Activated CD4-positive, alpha-beta memory T cell treated with anti-CD3 and anti-CD28 coated beads, Interleukin-2, amount 10 ng/mL, durations not matched to agents 7 days and 5 days (primary cell): ENCODE results near the gene PPFIA3. TPM values are rescaled to one million over a fixed set of nuclear protein-coding genes. Genes with fewer than 3 reads are reported as not detected.
"Not testable (repeated sequence)": the region's sequence is repeated elsewhere in the genome, so short reads cannot be mapped to it uniquely, and the experiment has no call there.

ENCODE experiments used
- CTCF ChIA-PET: fragments of 350-600 bp; sonication (Branson Sonifier 250); formaldehyde crosslinking; loops from one replicate; lab custom pipeline; 2021; ENCODE audit warnings: antibody characterized with exemption, inconsistent platforms; lab: Charles Lee
- POLR2A ChIA-PET: fragments of 350-600 bp; sonication (Branson Sonifier 250); formaldehyde crosslinking; loops from one replicate; lab custom pipeline; 2021; ENCODE audit warnings: antibody characterized with exemption; lab: Charles Lee
- DNase-seq: peaks from one replicate; pipeline ENCODE4 v3.0.0-alpha.2; 2020
- H3K27ac Mint-ChIP-seq: one replicate; pipeline ENCODE4 v1.8.0; 2021; ENCODE audit warnings: mild to moderate bottlenecking, mixed read lengths
- H3K27me3 Mint-ChIP-seq: one replicate; pipeline ENCODE4 v1.8.0; 2021; ENCODE audit warnings: mixed read lengths
- H3K36me3 Mint-ChIP-seq: one replicate; pipeline ENCODE4 v1.8.0; 2021; ENCODE audit warnings: low read depth, mixed read lengths
- H3K4me1 Mint-ChIP-seq: one replicate; pipeline ENCODE4 v1.8.0; 2021; ENCODE audit warnings: mixed read lengths
- H3K4me3 Mint-ChIP-seq: one replicate; pipeline ENCODE4 v1.8.0; 2021; ENCODE audit warnings: mild to moderate bottlenecking, mixed read lengths
- H3K9me3 Mint-ChIP-seq: one replicate; pipeline ENCODE4 v1.8.0; 2021; ENCODE audit warnings: mixed read lengths
- total RNA-seq, 2 experiments: library from RNA; stranded (reverse); gene quantifications; one replicate each; pipeline ENCODE4 v1.2.3, GENCODE V29; 2021

PPFIA3 gene
- total RNA-seq, 2 experiments from 2014 or later: 2.6 TPM

- POLR2A ChIA-PET: no interaction called here
- Mint-ChIP-seq H3K9me3 (no peaks in the 10 kb centered on the region), H3K27ac (no peak within 1 kb of the TSS), H3K36me3 (no peaks in the 10 kb centered on the region), H3K4me1 (peaks cover 10% of the 10 kb centered on the region), H3K4me3 (peak within 1 kb of the TSS; percentile 13), H3K27me3 (peaks cover 52% of the 10 kb centered on the region)
- CTCF ChIA-PET: no interaction called here
- peak; percentile 60 for DNase-seq
Measured at GRCh38 chr19:49157445-49158224, 38.3 kb downstream of the PPFIA3 start, which contains the start of gene TRPM4. TSS of gene TRPM4 (plus strand) at chr19:49157792. CDS start at chr19:49157867, 75 bp downstream.

DNA sequence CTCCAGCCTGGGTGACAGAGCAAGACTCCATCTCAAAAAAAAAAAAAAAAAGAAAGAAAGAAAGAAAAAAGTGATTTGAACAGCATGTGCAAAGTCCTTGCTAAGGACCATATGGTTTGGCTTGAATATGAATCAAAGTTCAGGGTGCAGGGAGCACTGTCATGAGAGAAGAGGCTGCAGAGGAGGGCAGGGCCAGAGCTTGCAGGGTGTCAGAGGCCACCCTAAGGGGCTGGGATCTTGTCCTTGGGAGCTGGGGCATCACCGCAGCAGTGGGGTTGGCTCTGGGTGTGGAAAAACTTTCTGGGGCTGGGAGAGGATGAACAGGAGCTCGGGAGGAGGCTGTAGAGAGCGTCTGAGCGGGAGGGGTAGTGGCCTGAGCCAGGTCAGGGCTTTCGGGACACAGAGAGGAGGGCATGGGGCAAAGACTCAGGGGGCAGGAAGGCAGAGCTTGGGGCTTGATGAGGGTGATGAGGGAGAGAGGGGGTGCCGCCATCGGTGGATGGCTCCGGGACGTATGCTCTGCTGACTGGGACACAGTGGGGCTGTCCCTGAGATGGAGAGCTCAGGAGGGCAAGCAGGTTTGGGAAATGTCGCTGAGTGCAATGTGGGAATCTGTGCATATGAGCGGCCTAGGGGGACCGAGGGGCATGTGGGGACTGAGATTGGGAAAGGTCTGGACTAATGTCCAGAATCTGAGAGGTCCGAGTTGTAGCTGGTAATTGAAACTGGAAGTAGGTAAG, 41.3 kb downstream of the PPFIA3 start:
- no peak for DNase-seq
- H3K4me3 Mint-ChIP-seq: no peak overlapping the region
- peaks cover 8% of the 10 kb centered on the region for H3K4me1 Mint-ChIP-seq
- no peaks in the 10 kb centered on the region for H3K36me3 Mint-ChIP-seq
- POLR2A ChIA-PET: no interaction called here
- no peaks in the 10 kb centered on the region for H3K9me3 Mint-ChIP-seq
- peaks cover 31% of the 10 kb centered on the region for H3K27me3 Mint-ChIP-seq
- no peak overlapping the region for H3K27ac Mint-ChIP-seq
- CTCF ChIA-PET: interaction anchor here (0.5 to 1.0 kb wide), 3 partner anchors 38 to 350 kb away, joined by 3 to 6 read pairs (median 4); partner anchors contain the start of gene BCAT2

DNA sequence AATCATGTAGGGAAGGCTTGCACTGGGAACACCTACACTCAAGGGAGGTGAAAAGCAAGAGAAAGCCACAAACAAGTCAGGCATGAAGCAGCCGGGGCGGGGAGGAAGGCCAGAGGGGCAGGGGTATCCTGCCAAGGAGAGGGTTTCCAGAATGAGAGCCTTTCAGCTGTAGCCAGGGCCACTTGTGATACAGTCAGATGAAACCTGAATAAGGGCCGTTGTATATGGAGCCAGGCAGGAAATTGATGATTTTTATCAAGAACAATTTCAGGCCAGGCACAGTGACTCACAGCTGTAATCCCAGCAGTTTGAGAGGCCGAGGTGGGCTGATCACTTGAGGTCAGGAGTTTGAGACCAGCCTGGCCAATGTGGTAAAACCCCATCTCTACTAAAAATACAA, 42.6 kb downstream of the PPFIA3 start:
- DNase-seq: no peak
- peaks cover 29% of the 10 kb centered on the region for H3K27me3 Mint-ChIP-seq

DNA sequence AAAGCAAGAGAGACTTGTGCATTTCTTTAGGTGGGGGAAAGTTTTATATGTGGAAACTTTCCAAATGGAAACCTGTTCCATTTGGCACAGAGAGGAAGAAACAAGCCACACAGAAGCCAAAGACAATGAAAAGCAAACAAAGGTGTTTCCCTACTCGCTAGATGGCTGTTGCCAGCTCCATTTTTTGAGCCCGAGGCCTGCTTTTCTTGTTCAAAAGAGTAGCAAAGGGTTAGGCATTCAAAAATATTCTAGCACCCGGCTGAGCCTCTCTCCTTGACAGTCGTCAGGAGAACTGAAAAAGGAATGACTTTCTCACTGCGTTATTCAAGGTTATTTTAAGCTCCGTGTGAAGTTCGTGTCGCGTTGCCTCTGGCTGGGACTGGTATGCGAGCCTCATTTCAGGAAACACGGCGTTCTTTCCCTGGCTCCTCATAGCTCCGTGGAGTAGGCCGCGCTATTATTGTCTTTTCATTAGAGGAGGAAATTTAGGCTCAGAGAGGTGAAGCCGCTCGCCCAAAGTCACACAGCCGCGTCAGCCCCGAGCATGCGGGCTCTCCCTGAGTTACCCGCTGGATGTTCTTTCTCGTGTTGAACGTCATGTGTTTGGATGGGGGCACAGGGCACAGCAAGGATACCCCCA, 45.9 kb downstream of the PPFIA3 start:
- Mint-ChIP-seq H3K4me3 (no peak overlapping the region), H3K9me3 (no peaks in the 10 kb centered on the region), H3K36me3 (no peaks in the 10 kb centered on the region), H3K27ac (no peak overlapping the region), H3K27me3 (peaks cover 10% of the 10 kb centered on the region), H3K4me1 (no peaks in the 10 kb centered on the region)
- DNase-seq: no peak
- ChIA-PET POLR2A (no interaction called here), CTCF (interaction anchor here (0.9 kb wide), 1 partner anchor 33 kb away, joined by 5 read pairs; no protein-coding TSS in a partner anchor)

More for the DNA sequence above, 42.6 kb downstream of the PPFIA3 start:
- POLR2A ChIA-PET: no interaction called here
- H3K4me1 Mint-ChIP-seq: peaks cover 8% of the 10 kb centered on the region
- CTCF ChIA-PET: no interaction called here
- no peak overlapping the region for H3K4me3 Mint-ChIP-seq
- H3K9me3 Mint-ChIP-seq: no peaks in the 10 kb centered on the region
- H3K27ac Mint-ChIP-seq: no peak overlapping the region
- no peaks in the 10 kb centered on the region for H3K36me3 Mint-ChIP-seq

DNA sequence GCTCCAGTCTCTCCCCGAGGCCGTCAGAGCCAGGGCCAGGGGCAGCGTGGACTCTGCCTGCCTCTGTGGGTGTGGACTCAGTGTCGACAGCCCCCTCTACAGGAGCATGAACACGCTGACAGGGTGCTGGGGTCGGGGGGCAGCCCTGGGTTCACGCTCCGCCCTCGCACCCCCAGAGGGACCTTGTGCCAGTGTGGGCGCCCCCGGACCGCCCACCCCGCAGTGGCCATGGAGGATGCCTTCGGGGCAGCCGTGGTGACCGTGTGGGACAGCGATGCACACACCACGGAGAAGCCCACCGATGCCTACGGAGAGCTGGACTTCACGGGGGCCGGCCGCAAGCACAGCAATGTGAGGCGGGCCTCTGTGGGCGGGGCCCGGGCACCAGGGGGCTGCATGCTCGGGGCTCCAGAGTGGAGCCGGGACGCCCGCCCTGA, 46.5 kb downstream of the PPFIA3 start:
- Mint-ChIP-seq H3K36me3 (no peaks in the 10 kb centered on the region), H3K4me1 (no peaks in the 10 kb centered on the region), H3K9me3 (no peaks in the 10 kb centered on the region), H3K27me3 (peaks cover 5% of the 10 kb centered on the region), H3K27ac (no peak overlapping the region), H3K4me3 (no peak overlapping the region)
- CTCF ChIA-PET: no interaction called here
- POLR2A ChIA-PET: no interaction called here
- DNase-seq: no peak

DNA sequence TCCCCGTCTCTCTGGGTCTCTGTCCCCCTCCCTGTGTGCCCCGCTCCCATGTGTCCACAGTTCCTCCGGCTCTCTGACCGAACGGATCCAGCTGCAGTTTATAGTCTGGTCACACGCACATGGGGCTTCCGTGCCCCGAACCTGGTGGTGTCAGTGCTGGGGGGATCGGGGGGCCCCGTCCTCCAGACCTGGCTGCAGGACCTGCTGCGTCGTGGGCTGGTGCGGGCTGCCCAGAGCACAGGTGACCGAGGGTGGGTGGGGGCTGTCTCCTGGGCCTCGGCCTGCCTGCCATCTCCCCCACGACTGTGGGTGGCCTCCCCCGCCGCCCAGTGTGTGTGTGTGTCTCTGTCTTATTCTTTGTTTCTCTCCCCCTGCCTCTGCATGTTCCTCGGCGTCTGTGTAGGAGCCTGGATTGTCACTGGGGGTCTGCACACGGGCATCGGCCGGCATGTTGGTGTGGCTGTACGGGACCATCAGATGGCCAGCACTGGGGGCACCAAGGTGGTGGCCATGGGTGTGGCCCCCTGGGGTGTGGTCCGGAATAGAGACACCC, 48.6 kb downstream of the PPFIA3 start:
- CTCF ChIA-PET: no interaction called here
- Mint-ChIP-seq H3K9me3 (no peaks in the 10 kb centered on the region), H3K27ac (no peak overlapping the region), H3K36me3 (no peaks in the 10 kb centered on the region), H3K4me1 (no peaks in the 10 kb centered on the region), H3K4me3 (no peak overlapping the region), H3K27me3 (peaks cover 3% of the 10 kb centered on the region)
- no peak for DNase-seq
- POLR2A ChIA-PET: no interaction called here

DNA sequence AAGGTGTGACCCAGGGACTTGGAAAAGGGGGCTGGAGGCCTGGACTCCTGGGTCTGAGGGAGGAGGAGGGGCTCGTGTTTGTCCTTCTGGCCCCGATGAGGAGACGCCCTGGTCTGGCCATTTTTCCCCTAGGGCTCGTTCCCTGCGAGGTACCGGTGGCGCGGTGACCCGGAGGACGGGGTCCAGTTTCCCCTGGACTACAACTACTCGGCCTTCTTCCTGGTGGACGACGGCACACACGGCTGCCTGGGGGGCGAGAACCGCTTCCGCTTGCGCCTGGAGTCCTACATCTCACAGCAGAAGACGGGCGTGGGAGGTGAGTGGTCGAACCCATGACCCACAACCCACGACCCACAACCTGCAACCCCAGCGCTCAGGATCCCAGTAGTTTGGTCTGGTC, 49.1 kb downstream of the PPFIA3 start:
- Mint-ChIP-seq H3K27me3 (peaks cover 3% of the 10 kb centered on the region), H3K9me3 (no peaks in the 10 kb centered on the region), H3K27ac (no peak overlapping the region), H3K4me3 (no peak overlapping the region), H3K36me3 (no peaks in the 10 kb centered on the region), H3K4me1 (no peaks in the 10 kb centered on the region)
- CTCF ChIA-PET: interaction anchor here (1.6 kb wide), 1 partner anchor 31 kb away, joined by 4 read pairs; no protein-coding TSS in a partner anchor
- no peak for DNase-seq
- POLR2A ChIA-PET: no interaction called here

- CTCF ChIA-PET: interaction anchor here (0.8 kb wide), 1 partner anchor 60 kb away, joined by 3 read pairs; no protein-coding TSS in a partner anchor
- Mint-ChIP-seq H3K4me3 (no peak overlapping the region), H3K27ac (no peak overlapping the region), H3K27me3 (no peaks in the 10 kb centered on the region), H3K4me1 (peaks cover 4% of the 10 kb centered on the region), H3K9me3 (no peaks in the 10 kb centered on the region), H3K36me3 (no peaks in the 10 kb centered on the region)
- DNase-seq: no peak
- POLR2A ChIA-PET: no interaction called here
Measured at GRCh38 chr19:49173198-49173597, 53.9 kb downstream of the PPFIA3 start.

DNA sequence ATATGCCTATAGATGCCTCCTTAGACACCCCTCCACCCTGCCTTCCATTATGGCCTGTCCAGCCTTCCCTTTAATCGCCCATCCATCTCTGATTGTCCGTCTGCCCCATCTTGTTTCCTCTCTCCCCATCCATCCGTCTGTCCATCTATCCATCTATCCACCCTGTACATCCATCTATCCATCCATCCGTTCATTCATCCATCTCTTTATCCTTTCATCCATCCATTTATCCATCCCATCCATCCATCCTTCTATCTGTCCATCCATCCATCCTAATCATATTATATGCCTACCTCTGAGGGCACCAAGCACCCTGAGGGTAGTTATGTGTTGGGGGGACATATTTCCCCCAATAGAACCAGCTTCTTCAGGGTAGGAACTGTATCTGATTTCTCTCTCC, 61.3 kb downstream of the PPFIA3 start:
- no peak for DNase-seq
- no peaks in the 10 kb centered on the region for H3K27me3 Mint-ChIP-seq
- POLR2A ChIA-PET: no interaction called here
- no peak overlapping the region for H3K27ac Mint-ChIP-seq
- H3K4me1 Mint-ChIP-seq: peaks cover 4% of the 10 kb centered on the region
- peaks cover 4% of the 10 kb centered on the region for H3K36me3 Mint-ChIP-seq
- CTCF ChIA-PET: no interaction called here
- H3K9me3 Mint-ChIP-seq: peaks cover 8% of the 10 kb centered on the region
- H3K4me3 Mint-ChIP-seq: no peak overlapping the region

DNA sequence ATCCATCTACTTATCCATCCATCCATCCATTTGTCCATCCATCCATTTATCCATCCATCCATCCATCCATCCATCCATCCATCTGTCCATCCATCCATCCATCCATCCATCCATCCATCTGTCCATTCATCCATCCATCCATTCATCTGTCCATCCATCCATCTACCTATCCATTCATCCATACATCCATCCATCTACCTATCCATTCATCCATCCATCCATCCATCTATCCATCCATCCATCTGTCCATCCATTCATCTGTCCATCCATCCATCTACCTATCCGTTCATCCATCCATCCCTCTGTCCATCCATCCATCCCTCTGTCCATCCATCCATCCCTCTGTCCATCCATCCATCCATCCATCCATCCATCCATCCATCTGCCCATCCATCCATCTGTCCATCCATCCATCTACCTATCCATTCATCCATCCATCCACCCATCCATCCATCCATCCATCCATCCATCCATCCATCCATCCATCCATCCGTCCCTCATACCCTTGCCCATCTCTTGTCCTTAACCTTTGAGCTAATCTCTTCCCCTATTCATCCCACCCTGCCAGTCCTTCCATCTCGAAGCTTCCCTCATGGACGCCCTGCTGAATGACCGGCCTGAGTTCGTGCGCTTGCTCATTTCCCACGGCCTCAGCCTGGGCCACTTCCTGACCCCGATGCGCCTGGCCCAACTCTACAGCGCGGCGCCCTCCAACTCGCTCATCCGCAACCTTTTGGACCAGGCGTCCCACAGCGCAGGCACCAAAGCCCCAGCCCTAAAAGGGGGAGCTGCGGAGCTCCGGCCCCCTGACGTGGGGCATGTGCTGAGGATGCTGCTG, 62.9 kb downstream of the PPFIA3 start:
- DNase-seq, H3K9me3 Mint-ChIP-seq, H3K4me3 Mint-ChIP-seq, H3K27ac Mint-ChIP-seq, H3K4me1 Mint-ChIP-seq, H3K36me3 Mint-ChIP-seq, POLR2A ChIA-PET, H3K27me3 Mint-ChIP-seq: not testable (repeated sequence)
- CTCF ChIA-PET: interaction anchor here (0.7 kb wide), 1 partner anchor 508 kb away, joined by 3 read pairs; no protein-coding TSS in a partner anchor

DNA sequence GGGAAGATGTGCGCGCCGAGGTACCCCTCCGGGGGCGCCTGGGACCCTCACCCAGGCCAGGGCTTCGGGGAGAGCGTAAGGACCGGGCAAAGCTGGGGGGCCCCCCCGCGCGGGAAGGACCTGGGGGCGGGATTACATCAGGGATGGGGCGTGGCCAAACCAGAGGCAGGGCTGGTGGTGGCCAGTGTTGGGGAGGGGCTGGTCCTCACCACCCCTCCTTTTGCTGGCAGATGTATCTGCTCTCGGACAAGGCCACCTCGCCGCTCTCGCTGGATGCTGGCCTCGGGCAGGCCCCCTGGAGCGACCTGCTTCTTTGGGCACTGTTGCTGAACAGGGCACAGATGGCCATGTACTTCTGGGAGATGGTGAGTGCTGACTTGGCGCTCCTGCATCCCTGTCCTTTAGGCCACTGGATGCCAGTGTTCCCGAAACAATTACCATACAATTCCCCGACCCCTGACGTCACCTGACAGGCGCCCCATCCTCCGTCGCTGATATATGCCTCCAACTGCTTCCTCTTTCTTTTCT, 63.6 kb downstream of the PPFIA3 start:
- Mint-ChIP-seq H3K36me3 (peaks cover 4% of the 10 kb centered on the region), H3K27me3 (peaks cover 2% of the 10 kb centered on the region), H3K4me3 (no peak overlapping the region), H3K9me3 (peaks cover 8% of the 10 kb centered on the region), H3K27ac (no peak overlapping the region), H3K4me1 (no peaks in the 10 kb centered on the region)
- ChIA-PET POLR2A (no interaction called here), CTCF (interaction anchor here (0.7 kb wide), 1 partner anchor 508 kb away, joined by 3 read pairs; no protein-coding TSS in a partner anchor)
- DNase-seq: no peak

DNA sequence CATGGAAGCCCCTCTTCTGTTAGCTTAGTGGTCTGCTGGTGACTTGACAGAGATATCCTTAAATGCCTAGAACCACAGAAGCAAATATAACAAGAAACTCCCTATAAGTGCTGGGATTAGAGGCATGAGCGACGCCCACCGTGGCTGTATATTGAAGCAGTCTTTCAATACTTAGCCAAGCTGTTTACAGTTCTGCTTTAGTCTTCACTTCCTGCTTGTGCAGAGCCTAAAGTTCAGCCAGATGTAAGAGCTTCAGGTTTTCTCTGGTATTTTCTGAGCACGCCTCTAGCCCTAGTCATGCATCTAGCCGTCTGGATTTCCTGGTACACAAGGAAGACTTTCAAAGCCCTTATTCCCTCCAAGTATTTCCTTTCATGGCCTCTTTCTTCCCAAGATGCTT, 66.8 kb downstream of the PPFIA3 start:
- no peak for DNase-seq
- Mint-ChIP-seq H3K27ac (no peak overlapping the region), H3K9me3 (peaks cover 14% of the 10 kb centered on the region), H3K27me3 (peaks cover 2% of the 10 kb centered on the region), H3K4me3 (no peak overlapping the region), H3K4me1 (peaks cover 15% of the 10 kb centered on the region), H3K36me3 (peaks cover 4% of the 10 kb centered on the region)
- CTCF ChIA-PET: no interaction called here
- POLR2A ChIA-PET: no interaction called here
